Neuron (in vitro differentiated cells): ENCODE results near the gene HTR3D.

Experiments used
- H2AFZ ChIP-seq: one replicate; pipeline ENCODE4 v1.6.1; 2013; ENCODE audit warnings: low read depth, mild to moderate bottlenecking, inconsistent platforms, low read length, moderate library complexity
- H3K27me3 ChIP-seq: one replicate; pipeline ENCODE4 v1.6.1; 2013; ENCODE audit warnings: low read length; ENCODE audit not compliant: insufficient read depth
- H3K36me3 ChIP-seq: one replicate; pipeline ENCODE4 v1.6.1; 2013; ENCODE audit warnings: low read length; ENCODE audit not compliant: insufficient read depth
- H3K4me1 ChIP-seq: one replicate; pipeline ENCODE4 v1.6.1; 2013; ENCODE audit warnings: low read length; ENCODE audit not compliant: insufficient read depth
- H3K4me3 ChIP-seq: 2 replicates; pipeline ENCODE4 v1.5.1; 2013; ENCODE audit warnings: mild to moderate bottlenecking, low read length, moderate library complexity
- H3K9me3 ChIP-seq: one replicate; pipeline ENCODE4 v1.6.1; 2013; ENCODE audit warnings: low read length

Gene HTR3D

GRCh38 chr3:184031187-184031792, at the start of gene HTR3D:
Gene HTR3D (plus strand): TSS chr3:184031742. CDS start chr3:184031742, 0 bp downstream.
- H3K9me3 ChIP-seq: no peaks in the 10 kb centered on the region
- peaks cover 2% of the 10 kb centered on the region for H3K27me3 ChIP-seq
- H3K4me3 ChIP-seq: no peak within 1 kb of the TSS
- H2AFZ ChIP-seq: no peak within 1 kb of the TSS
- H3K4me1 ChIP-seq: no peaks in the 10 kb centered on the region
- no peaks in the 10 kb centered on the region for H3K36me3 ChIP-seq

- Histone ChIP-seq H2AFZ (no peak overlapping the region), H3K4me1 (no peaks in the 10 kb centered on the region), H3K36me3 (peaks cover 28% of the 10 kb centered on the region), H3K27me3 (no peaks in the 10 kb centered on the region), H3K4me3 (no peak overlapping the region), H3K9me3 (no peaks in the 10 kb centered on the region)
Observed at GRCh38 chr3:183981990-183982644, 49.4 kb upstream of the HTR3D start.

- no peak overlapping the region for H2AFZ ChIP-seq
- H3K4me3 ChIP-seq: no peak overlapping the region
- H3K36me3 ChIP-seq: peaks cover 35% of the 10 kb centered on the region
- no peaks in the 10 kb centered on the region for H3K9me3 ChIP-seq
- H3K27me3 ChIP-seq: no peaks in the 10 kb centered on the region
- peaks cover 3% of the 10 kb centered on the region for H3K4me1 ChIP-seq
Observed at GRCh38 chr3:183984127-183984740, 47.3 kb upstream of the HTR3D start.

- peaks cover 3% of the 10 kb centered on the region for H3K4me1 ChIP-seq
- H3K9me3 ChIP-seq: no peaks in the 10 kb centered on the region
- H3K27me3 ChIP-seq: no peaks in the 10 kb centered on the region
- no peak overlapping the region for H2AFZ ChIP-seq
- H3K36me3 ChIP-seq: peaks cover 35% of the 10 kb centered on the region
- H3K4me3 ChIP-seq: no peak overlapping the region
Observed at GRCh38 chr3:183984749-183985729, 46.5 kb upstream of the HTR3D start.

GRCh38 chr3:183987000-183987600, 44.4 kb upstream of the HTR3D start:
- H3K9me3 ChIP-seq: peaks cover 2% of the 10 kb centered on the region
- no peaks in the 10 kb centered on the region for H3K27me3 ChIP-seq
- H2AFZ ChIP-seq: no peak overlapping the region
- peaks cover 30% of the 10 kb centered on the region for H3K36me3 ChIP-seq
- peaks cover 3% of the 10 kb centered on the region for H3K4me1 ChIP-seq
- H3K4me3 ChIP-seq: no peak overlapping the region

- peaks cover 3% of the 10 kb centered on the region for H3K4me1 ChIP-seq
- H2AFZ ChIP-seq: no peak overlapping the region
- no peak overlapping the region for H3K4me3 ChIP-seq
- peaks cover 2% of the 10 kb centered on the region for H3K9me3 ChIP-seq
- peaks cover 25% of the 10 kb centered on the region for H3K36me3 ChIP-seq
- H3K27me3 ChIP-seq: no peaks in the 10 kb centered on the region
Observed at GRCh38 chr3:183988216-183988790, 43.2 kb upstream of the HTR3D start.

- Histone ChIP-seq H3K9me3 (peaks cover 2% of the 10 kb centered on the region), H3K36me3 (peaks cover 8% of the 10 kb centered on the region), H3K27me3 (no peaks in the 10 kb centered on the region), H3K4me3 (no peak overlapping the region), H2AFZ (no peak overlapping the region), H3K4me1 (peaks cover 3% of the 10 kb centered on the region)
Observed at GRCh38 chr3:183991403-183991802, 40.1 kb upstream of the HTR3D start.

- Histone ChIP-seq H3K27me3 (no peaks in the 10 kb centered on the region), H3K4me1 (no peaks in the 10 kb centered on the region), H3K9me3 (no peaks in the 10 kb centered on the region), H3K4me3 (no peak overlapping the region), H2AFZ (no peak overlapping the region), H3K36me3 (peaks cover 8% of the 10 kb centered on the region)
Observed at GRCh38 chr3:184001761-184002160, 29.8 kb upstream of the HTR3D start.

- no peak overlapping the region for H2AFZ ChIP-seq
- peaks cover 8% of the 10 kb centered on the region for H3K36me3 ChIP-seq
- no peak overlapping the region for H3K4me3 ChIP-seq
- H3K9me3 ChIP-seq: no peaks in the 10 kb centered on the region
- H3K27me3 ChIP-seq: no peaks in the 10 kb centered on the region
- H3K4me1 ChIP-seq: no peaks in the 10 kb centered on the region
Observed at GRCh38 chr3:184002469-184002868, 29.1 kb upstream of the HTR3D start.

GRCh38 chr3:184003187-184003967, 28.2 kb upstream of the HTR3D start:
- Histone ChIP-seq H3K4me3 (no peak overlapping the region), H3K4me1 (no peaks in the 10 kb centered on the region), H3K27me3 (no peaks in the 10 kb centered on the region), H3K9me3 (no peaks in the 10 kb centered on the region), H3K36me3 (peaks cover 8% of the 10 kb centered on the region), H2AFZ (no peak overlapping the region)

- Histone ChIP-seq H3K9me3 (no peaks in the 10 kb centered on the region), H2AFZ (no peak overlapping the region), H3K36me3 (peaks cover 8% of the 10 kb centered on the region), H3K4me3 (no peak overlapping the region), H3K4me1 (no peaks in the 10 kb centered on the region), H3K27me3 (no peaks in the 10 kb centered on the region)
Observed at GRCh38 chr3:184004476-184004875, 27.1 kb upstream of the HTR3D start.
